Activated naive CD8-positive, alpha-beta T cell (primary cell): Measurements from ENCODE around the gene TP53TG5.

Source experiments
- H3K27ac Mint-ChIP-seq: one replicate; pipeline ENCODE4 v1.8.0; 2021; ENCODE audit warnings: mixed read lengths
- H3K27me3 Mint-ChIP-seq: one replicate; pipeline ENCODE4 v1.8.0; 2021; ENCODE audit warnings: mixed read lengths
- H3K36me3 Mint-ChIP-seq: one replicate; pipeline ENCODE4 v1.8.0; 2021; ENCODE audit warnings: mixed read lengths
- H3K4me1 Mint-ChIP-seq: one replicate; pipeline ENCODE4 v1.8.0; 2021; ENCODE audit warnings: low read depth, mixed read lengths
- H3K4me3 Mint-ChIP-seq: one replicate; pipeline ENCODE4 v1.8.0; 2021; ENCODE audit warnings: mild to moderate bottlenecking, mixed read lengths
- H3K9me3 Mint-ChIP-seq: one replicate; pipeline ENCODE4 v1.8.0; 2021; ENCODE audit warnings: low read depth, mixed read lengths

Gene TP53TG5

GRCh38 chr20:45339799-45340198, 38.3 kb downstream of the TP53TG5 start:
- Mint-ChIP-seq H3K27ac (no peak overlapping the region), H3K9me3 (no peaks in the 10 kb centered on the region), H3K27me3 (peaks cover 2% of the 10 kb centered on the region), H3K4me3 (no peak overlapping the region), H3K36me3 (no peaks in the 10 kb centered on the region), H3K4me1 (no peaks in the 10 kb centered on the region)

GRCh38 chr20:45339084-45339483, 39.0 kb downstream of the TP53TG5 start:
- peaks cover 2% of the 10 kb centered on the region for H3K27me3 Mint-ChIP-seq

GRCh38 chr20:45338121-45339030, 39.7 kb downstream of the TP53TG5 start:
- no peaks in the 10 kb centered on the region for H3K9me3 Mint-ChIP-seq
- no peak overlapping the region for H3K4me3 Mint-ChIP-seq
- H3K27me3 Mint-ChIP-seq: peaks cover 2% of the 10 kb centered on the region
- H3K4me1 Mint-ChIP-seq: no peaks in the 10 kb centered on the region
- no peaks in the 10 kb centered on the region for H3K36me3 Mint-ChIP-seq
- H3K27ac Mint-ChIP-seq: no peak overlapping the region

More at GRCh38 chr20:45339084-45339483, 39.0 kb downstream of the TP53TG5 start:
- H3K27ac Mint-ChIP-seq: no peak overlapping the region
- no peak overlapping the region for H3K4me3 Mint-ChIP-seq
- H3K9me3 Mint-ChIP-seq: no peaks in the 10 kb centered on the region
- H3K36me3 Mint-ChIP-seq: no peaks in the 10 kb centered on the region
- no peaks in the 10 kb centered on the region for H3K4me1 Mint-ChIP-seq

DNA sequence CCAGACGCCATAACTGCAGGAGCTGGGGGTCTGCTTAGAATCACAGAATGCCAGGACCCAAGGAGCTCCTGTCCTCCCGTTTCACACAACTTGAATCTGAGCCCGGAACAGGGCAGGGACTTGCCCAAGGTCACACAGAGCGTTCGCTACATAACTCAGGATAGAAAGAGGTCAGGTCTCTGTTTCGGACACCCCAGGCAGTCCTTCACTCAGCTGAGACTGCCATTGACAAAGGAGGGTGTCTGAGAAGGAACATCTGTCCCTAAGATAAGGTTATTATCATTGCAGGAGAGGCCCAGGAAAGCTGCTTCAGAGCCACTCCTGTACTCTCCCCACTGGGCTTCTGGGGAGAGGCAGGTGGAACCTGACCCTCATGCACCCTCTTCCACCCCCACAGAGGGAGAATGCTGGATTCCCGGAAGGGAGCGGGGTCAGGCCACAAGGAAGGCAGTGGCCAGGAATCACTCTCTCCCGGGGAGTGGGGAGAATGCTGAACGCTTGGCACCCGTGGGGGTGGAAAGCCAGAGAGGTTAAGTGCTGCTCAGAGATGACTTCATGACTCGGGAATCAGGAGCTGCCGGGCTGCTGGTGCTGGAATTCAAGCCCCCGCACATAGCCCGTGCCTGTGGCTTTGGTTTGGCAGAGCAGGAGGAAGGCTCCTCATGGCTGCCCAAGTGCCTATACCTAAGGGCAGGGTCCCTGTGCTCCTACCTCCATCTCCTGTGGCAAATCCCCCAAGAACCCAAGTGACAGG, 40.6 kb downstream of the TP53TG5 start:
- peaks cover 2% of the 10 kb centered on the region for H3K27me3 Mint-ChIP-seq
- no peak overlapping the region for H3K4me3 Mint-ChIP-seq
- H3K36me3 Mint-ChIP-seq: no peaks in the 10 kb centered on the region
- no peaks in the 10 kb centered on the region for H3K4me1 Mint-ChIP-seq
- no peaks in the 10 kb centered on the region for H3K9me3 Mint-ChIP-seq
- no peak overlapping the region for H3K27ac Mint-ChIP-seq

DNA sequence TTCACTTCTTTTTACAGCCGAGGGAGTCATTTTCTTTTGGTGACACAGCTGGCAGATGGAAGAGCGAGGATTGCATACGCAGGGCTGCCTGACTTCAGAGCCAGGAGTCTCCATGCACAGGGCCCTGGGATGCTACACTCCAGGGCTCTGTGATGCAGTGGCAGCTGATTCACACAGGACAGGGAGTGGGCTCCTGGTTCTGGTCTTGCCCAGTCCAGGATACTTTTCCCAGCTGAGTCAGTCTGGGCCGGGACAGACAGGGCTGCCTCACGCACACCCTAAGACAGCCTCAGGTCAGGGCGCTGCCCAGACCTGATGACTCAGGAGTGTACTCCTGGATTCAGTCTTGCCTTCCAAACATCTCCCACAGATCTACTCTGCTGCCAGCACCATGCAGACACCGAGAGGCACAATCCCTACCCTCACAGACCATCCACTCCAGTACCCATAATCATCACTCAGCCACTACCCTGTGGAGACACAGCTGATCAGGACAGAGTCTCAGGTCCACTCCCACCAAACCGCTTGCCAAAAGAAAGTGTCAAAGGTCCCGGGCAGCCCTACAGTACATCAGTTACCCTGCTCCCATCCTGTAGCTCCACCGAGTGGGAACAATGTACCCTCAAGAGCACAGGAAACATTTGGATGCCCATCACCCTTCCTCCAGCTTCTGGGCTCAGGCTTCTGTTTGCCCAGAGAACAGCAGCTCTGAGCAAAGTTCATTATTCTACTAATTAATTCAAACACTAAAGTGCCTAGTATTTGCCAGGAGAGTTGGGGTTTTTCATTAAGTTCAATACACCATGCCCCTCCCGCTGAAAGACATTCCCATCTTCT, 41.4 kb downstream of the TP53TG5 start:
- Mint-ChIP-seq H3K27ac (no peak overlapping the region), H3K27me3 (peaks cover 2% of the 10 kb centered on the region), H3K36me3 (no peaks in the 10 kb centered on the region), H3K9me3 (no peaks in the 10 kb centered on the region), H3K4me1 (no peaks in the 10 kb centered on the region), H3K4me3 (no peak overlapping the region)

DNA sequence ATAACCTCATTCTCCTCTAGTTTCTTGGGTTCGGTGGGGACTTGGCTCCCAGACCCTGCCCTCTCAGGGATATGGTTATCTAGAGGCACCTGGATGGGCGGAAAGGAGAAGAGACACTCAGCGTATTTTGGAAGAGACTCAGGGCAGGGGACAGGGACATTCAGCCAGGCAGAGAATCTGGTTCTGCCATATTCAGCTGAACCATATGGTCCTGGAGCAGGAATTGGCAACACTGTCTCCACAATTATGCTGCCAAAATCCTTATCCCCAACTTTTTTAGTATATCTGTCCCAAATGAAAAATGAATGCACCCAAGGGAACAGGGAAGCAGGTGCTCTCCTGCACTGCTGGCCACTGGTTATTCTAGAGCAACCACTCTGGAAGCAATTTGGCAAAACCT, 47.6 kb downstream of the TP53TG5 start:
- Mint-ChIP-seq H3K36me3 (no peaks in the 10 kb centered on the region), H3K4me1 (no peaks in the 10 kb centered on the region), H3K27ac (no peak overlapping the region), H3K4me3 (no peak overlapping the region), H3K27me3 (no peaks in the 10 kb centered on the region), H3K9me3 (no peaks in the 10 kb centered on the region)

GRCh38 chr20:45329497-45330319, 48.4 kb downstream of the TP53TG5 start:
- no peaks in the 10 kb centered on the region for H3K4me1 Mint-ChIP-seq
- no peaks in the 10 kb centered on the region for H3K9me3 Mint-ChIP-seq
- H3K27ac Mint-ChIP-seq: no peak overlapping the region
- H3K27me3 Mint-ChIP-seq: no peaks in the 10 kb centered on the region
- H3K36me3 Mint-ChIP-seq: no peaks in the 10 kb centered on the region
- H3K4me3 Mint-ChIP-seq: no peak overlapping the region

- Mint-ChIP-seq H3K27ac (no peak overlapping the region), H3K9me3 (no peaks in the 10 kb centered on the region), H3K4me1 (no peaks in the 10 kb centered on the region), H3K36me3 (no peaks in the 10 kb centered on the region), H3K27me3 (no peaks in the 10 kb centered on the region), H3K4me3 (no peak overlapping the region)
Measured at GRCh38 chr20:45328451-45328850, 49.7 kb downstream of the TP53TG5 start.

DNA sequence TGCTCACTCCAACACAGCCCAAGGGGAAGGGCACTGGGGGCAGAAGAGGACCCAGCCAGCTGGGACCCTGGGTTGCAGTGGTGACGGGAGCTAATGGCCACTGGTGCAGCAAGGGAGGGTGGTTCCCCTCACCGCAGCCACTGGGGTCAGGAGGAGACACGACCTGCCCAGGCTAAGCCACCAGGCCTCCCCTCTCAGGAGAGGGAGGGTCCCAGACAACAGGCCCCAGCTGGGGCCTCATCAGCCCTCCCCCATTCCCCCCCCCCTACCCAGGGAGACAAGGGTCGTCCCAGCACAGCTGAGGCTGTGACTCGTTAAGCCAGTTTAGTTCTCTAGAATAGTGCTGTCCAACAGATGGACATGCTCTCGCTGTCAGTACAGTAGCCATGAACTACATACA, 52.8 kb downstream of the TP53TG5 start:
- H3K4me3 Mint-ChIP-seq: no peak overlapping the region
- no peak overlapping the region for H3K27ac Mint-ChIP-seq
- H3K9me3 Mint-ChIP-seq: no peaks in the 10 kb centered on the region
- H3K4me1 Mint-ChIP-seq: peaks cover 9% of the 10 kb centered on the region
- H3K27me3 Mint-ChIP-seq: no peaks in the 10 kb centered on the region
- H3K36me3 Mint-ChIP-seq: no peaks in the 10 kb centered on the region

GRCh38 chr20:45323731-45324130, 54.4 kb downstream of the TP53TG5 start:
- H3K4me3 Mint-ChIP-seq: no peak overlapping the region
- H3K27ac Mint-ChIP-seq: no peak overlapping the region
- no peaks in the 10 kb centered on the region for H3K27me3 Mint-ChIP-seq
- H3K4me1 Mint-ChIP-seq: peaks cover 19% of the 10 kb centered on the region
- H3K36me3 Mint-ChIP-seq: no peaks in the 10 kb centered on the region
- H3K9me3 Mint-ChIP-seq: no peaks in the 10 kb centered on the region

DNA sequence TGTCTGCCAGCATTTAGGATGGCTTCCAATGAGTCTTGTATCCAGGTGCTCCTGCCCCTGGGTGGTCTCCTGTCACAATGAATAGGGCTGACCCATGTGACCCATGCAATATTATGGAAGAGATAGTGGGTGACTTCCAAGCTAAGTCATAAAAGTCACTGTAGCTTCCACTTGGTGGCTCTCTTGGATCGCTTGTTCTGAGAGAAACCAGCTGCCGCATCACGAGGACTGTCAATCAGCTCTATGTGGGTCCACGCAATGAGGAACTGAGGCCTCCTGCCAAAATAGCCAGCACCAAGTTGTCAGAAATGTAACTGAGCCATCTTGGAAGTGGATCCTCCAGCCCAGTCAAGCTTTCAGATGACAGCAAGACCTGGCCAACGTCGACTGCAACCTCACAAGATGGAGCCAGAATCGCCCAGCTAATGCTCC, 55.2 kb downstream of the TP53TG5 start:
- Mint-ChIP-seq H3K4me3 (no peak overlapping the region), H3K27ac (no peak overlapping the region), H3K9me3 (no peaks in the 10 kb centered on the region), H3K27me3 (no peaks in the 10 kb centered on the region), H3K4me1 (peaks cover 25% of the 10 kb centered on the region), H3K36me3 (no peaks in the 10 kb centered on the region)
